Activated CD8-positive, alpha-beta memory T cell treated with anti-CD3 and anti-CD28 coated beads for 1 hour (primary cell): ENCODE results near the gene SCN1B.
"Not testable (repeated sequence)": the region's sequence is repeated elsewhere in the genome, so short reads cannot be mapped to it uniquely, and the experiment has no call there.

Source experiments
- DNase-seq, 2 donors: peaks; one replicate each; pipeline ENCODE4 v3.0.0-alpha.2; 2020; ENCODE audit warnings: low read depth in 1 of 2; ENCODE audit errors: extremely low read depth in 1 of 2

Gene SCN1B

GRCh38 chr19:35015954-35016351 lies 14.3 kb upstream of the SCN1B start:
- DNase-seq = no peak

- no peak for DNase-seq
These were observed 12.8 kb upstream of the SCN1B start for GRCh38 chr19:35017507-35017906.

GRCh38 chr19:35018379-35018778 lies 11.9 kb upstream of the SCN1B start:
- DNase-seq = no peak

- DNase-seq = no peak
These were observed 11.1 kb upstream of the SCN1B start for GRCh38 chr19:35019144-35019543.

- no peak for DNase-seq
These were observed 9.3 kb upstream of the SCN1B start for GRCh38 chr19:35021016-35021415.

GRCh38 chr19:35021596-35021995 lies 8.7 kb upstream of the SCN1B start:
- DNase-seq = no peak

GRCh38 chr19:35022460-35022859 lies 7.8 kb upstream of the SCN1B start:
- DNase-seq = no peak

- DNase-seq = no peak
These were observed 6.8 kb upstream of the SCN1B start for GRCh38 chr19:35023428-35023827.

GRCh38 chr19:35024095-35024494 lies 6.2 kb upstream of the SCN1B start:
- no peak for DNase-seq

GRCh38 chr19:35025969-35026368 lies 4.3 kb upstream of the SCN1B start:
- DNase-seq = no peak

GRCh38 chr19:35026418-35026817 lies 3.9 kb upstream of the SCN1B start:
- no peak for DNase-seq

- DNase-seq = no peak
These were observed 3.3 kb upstream of the SCN1B start for GRCh38 chr19:35027009-35027408.

GRCh38 chr19:35027851-35028599 lies 2.2 kb upstream of the SCN1B start:
- DNase-seq = no peak

- not testable (repeated sequence) for DNase-seq
These were observed 1.7 kb upstream of the SCN1B start for GRCh38 chr19:35028600-35028885.

- DNase-seq = not testable (repeated sequence)
These were observed 964 bp upstream of the SCN1B start for GRCh38 chr19:35029275-35029736.

- no peak for DNase-seq
These were observed 473 bp upstream of the SCN1B start for GRCh38 chr19:35029737-35030256.

- DNase-seq = no peak
These were observed 1.0 kb downstream of the SCN1B start for GRCh38 chr19:35031072-35031881.

- no peak for DNase-seq
These were observed 2.1 kb downstream of the SCN1B start for GRCh38 chr19:35032356-35032865.

- DNase-seq = no peak
These were observed 3.1 kb downstream of the SCN1B start for GRCh38 chr19:35033067-35034004.

GRCh38 chr19:35034005-35034502 lies 3.8 kb downstream of the SCN1B start:
- DNase-seq = no peak
